H1 (cell line): Measurements from ENCODE around the gene PILRB. TPM values are rescaled to one million over a fixed set of nuclear protein-coding genes. Genes with fewer than 3 reads are reported as not detected.

ENCODE experiments used
- CTCF ChIA-PET: fragments of 300-600 bp; sonication (Branson Sonifier 250); formaldehyde crosslinking; loops from one replicate; lab custom pipeline; 2021; ENCODE audit not compliant: partially characterized antibody; lab: Charles Lee
- POLR2A ChIA-PET: fragments of 300-600 bp; sonication (Branson Sonifier 250); formaldehyde crosslinking; loops from one replicate; lab custom pipeline; 2021; ENCODE audit warnings: inconsistent platforms; ENCODE audit not compliant: partially characterized antibody; lab: Charles Lee
- DNase-seq, 2 experiments: peaks; one replicate each; pipeline versions ENCODE4 v3.0.0 to v3.0.0-alpha.2; 2010 to 2022; ENCODE audit warnings: low spot score in 2 of 2, low read depth in 1 of 2, mixed read lengths in 1 of 2
- FAIRE-seq: peaks from 2 replicates; lab custom pipeline; 2011; peaks lifted over from hg19 to GRCh38; lab: Jason Lieb, UNC
- H2AFZ ChIP-seq: 2 replicates; pipeline ENCODE4 v1.8.1; 2012; ENCODE audit warnings: low read length, inconsistent platforms
- H2AK5ac ChIP-seq: 2 replicates; pipeline ENCODE4 v1.6.1; 2013; ENCODE audit warnings: low read depth, low read length
- H2BK120ac ChIP-seq: replicated peaks from 2 replicates; pipeline ENCODE3; 2013; ENCODE audit warnings: low read depth, low read length, inconsistent platforms
- H2BK12ac ChIP-seq: 2 replicates; pipeline ENCODE4 v1.6.1; 2013; ENCODE audit warnings: low read depth, low read length
- H2BK15ac ChIP-seq: 2 replicates; pipeline ENCODE4 v1.6.1; 2013; ENCODE audit warnings: low read length
- H2BK20ac ChIP-seq: 2 replicates; pipeline ENCODE4 v1.6.1; 2013; ENCODE audit warnings: low read length
- H2BK5ac ChIP-seq: 2 replicates; pipeline ENCODE4 v1.6.1; 2013; ENCODE audit warnings: low read depth, low read length
- H3K14ac ChIP-seq: 2 replicates; pipeline ENCODE4 v1.6.1; 2013; ENCODE audit warnings: inconsistent platforms; ENCODE audit not compliant: insufficient read length
- H3K18ac ChIP-seq: 2 replicates; pipeline ENCODE4 v1.6.1; 2013; ENCODE audit warnings: low read length; ENCODE audit errors: extremely low read depth
- H3K23ac ChIP-seq: 2 replicates; pipeline ENCODE4 v1.6.1; 2013; ENCODE audit warnings: inconsistent platforms; ENCODE audit not compliant: insufficient read length
- H3K23me2 ChIP-seq: 2 replicates; pipeline ENCODE4 v1.6.1; 2013; ENCODE audit warnings: low read depth, low read length
- H3K27ac ChIP-seq: 2 replicates; pipeline ENCODE4 v1.6.1; 2011; ENCODE audit warnings: low read depth, low read length, inconsistent platforms
- H3K27me3 ChIP-seq, 4 experiments: replicated peaks in 1 of 4; 1 replicate in 1 of 4; 2 replicates in 3 of 4; pipeline versions ENCODE4 v1.6.1 to v1.8.1; 2011 to 2013; ENCODE audit warnings: low read length in 3 of 4, mild to moderate bottlenecking in 3 of 4, inconsistent platforms in 2 of 4, mixed read lengths in 2 of 4, moderate library complexity in 1 of 4; ENCODE audit not compliant: control insufficient read depth in 3 of 4, insufficient read depth in 3 of 4; ENCODE audit errors: extremely low read depth in 1 of 4
- H3K36me3 ChIP-seq, 4 experiments: 2 replicates each; pipeline versions ENCODE4 v1.6.1 to v1.8.1; 2011 to 2013; ENCODE audit warnings: mild to moderate bottlenecking in 4 of 4, low read length in 3 of 4, moderate library complexity in 2 of 4, control low read depth in 1 of 4, inconsistent platforms in 1 of 4; ENCODE audit not compliant: insufficient read depth in 4 of 4, control insufficient read depth in 2 of 4
- H3K4ac ChIP-seq: replicated peaks from 2 replicates; pipeline ENCODE3; 2013; ENCODE audit warnings: low read length, low read depth, mixed read lengths, inconsistent platforms; ENCODE audit not compliant: insufficient read length
- H3K4me1 ChIP-seq, 4 experiments: replicated peaks in 1 of 4; 1 replicate in 1 of 4; 2 replicates in 3 of 4; pipeline versions ENCODE4 v1.6.1 to v1.8.1; 2011 to 2013; ENCODE audit warnings: low read length in 3 of 4, inconsistent platforms in 2 of 4, mixed read lengths in 1 of 4; ENCODE audit not compliant: insufficient read depth in 4 of 4, control insufficient read depth in 3 of 4
- H3K4me2 ChIP-seq, 2 experiments: 2 replicates each; pipeline versions ENCODE4 v1.6.1 to v1.8.1; 2011 to 2013; ENCODE audit warnings: low read depth in 2 of 2, low read length in 2 of 2, control low read depth in 1 of 2, inconsistent platforms in 1 of 2, mild to moderate bottlenecking in 1 of 2; ENCODE audit not compliant: insufficient read depth in 1 of 2
- H3K4me3 ChIP-seq, 4 experiments: fragments of 200-600, 300-600 bp in 1 of 4; sonication (generic), shearing (Covaris generic), sonication (Bioruptor Twin) in 1 of 4; 2 replicates each; pipeline versions ENCODE4 v1.5.1 to v1.8.1; 2011 to 2016; ENCODE audit warnings: low read length in 4 of 4, low read depth in 3 of 4, control low read depth in 2 of 4, inconsistent platforms in 2 of 4, mild to moderate bottlenecking in 2 of 4, mixed read lengths in 1 of 4, moderate library complexity in 1 of 4; ENCODE audit not compliant: insufficient read depth in 2 of 4; ENCODE audit errors: extremely low read depth in 1 of 4
- H3K56ac ChIP-seq: replicated peaks from 2 replicates; pipeline ENCODE3; 2013; ENCODE audit warnings: low read depth, mild to moderate bottlenecking, mixed read lengths, low read length, inconsistent platforms; ENCODE audit not compliant: insufficient read length
- H3K79me1 ChIP-seq: 2 replicates; pipeline ENCODE4 v1.6.1; 2013; ENCODE audit warnings: low read depth, low read length, control low read depth
- H3K79me2 ChIP-seq, 2 experiments: 2 replicates each; pipeline versions ENCODE4 v1.6.1 to v1.8.1; 2012 to 2013; ENCODE audit warnings: low read length in 2 of 2, mild to moderate bottlenecking in 2 of 2, inconsistent platforms in 1 of 2; ENCODE audit not compliant: insufficient read depth in 2 of 2, control insufficient read depth in 1 of 2
- H3K9ac ChIP-seq, 4 experiments: replicated peaks in 1 of 4; 1 replicate in 1 of 4; 2 replicates in 3 of 4; pipeline versions ENCODE4 v1.6.1 to v1.8.1; 2011 to 2013; ENCODE audit warnings: low read depth in 3 of 4, low read length in 3 of 4, control low read depth in 2 of 4, mild to moderate bottlenecking in 2 of 4, moderate library complexity in 2 of 4, inconsistent platforms in 1 of 4; ENCODE audit errors: extremely low read depth in 1 of 4
- H3K9me3 ChIP-seq, 2 experiments: 2 replicates each; pipeline versions ENCODE4 v1.6.1 to v1.8.1; 2012 to 2013; ENCODE audit warnings: mild to moderate bottlenecking in 2 of 2, moderate library complexity in 2 of 2, control low read depth in 1 of 2, inconsistent platforms in 1 of 2, low read depth in 1 of 2, low read length in 1 of 2, mixed read lengths in 1 of 2; ENCODE audit not compliant: insufficient read depth in 2 of 2
- H4K20me1 ChIP-seq, 2 experiments: replicated peaks in 1 of 2; 2 replicates each; pipeline versions ENCODE3 to v1.8.1; 2011 to 2013; ENCODE audit warnings: inconsistent platforms in 2 of 2, low read length in 2 of 2, mild to moderate bottlenecking in 1 of 2; ENCODE audit not compliant: insufficient read depth in 2 of 2, control insufficient read depth in 1 of 2
- H4K5ac ChIP-seq: 2 replicates; pipeline ENCODE4 v1.6.1; 2013; ENCODE audit warnings: low read length, low read depth, mixed read lengths, inconsistent platforms; ENCODE audit not compliant: insufficient read length
- H4K8ac ChIP-seq: 2 replicates; pipeline ENCODE4 v1.8.0; 2013; ENCODE audit warnings: mild to moderate bottlenecking, moderate library complexity, low read length, inconsistent platforms; ENCODE audit not compliant: insufficient read depth; ENCODE audit errors: extremely low read depth
- H4K91ac ChIP-seq: replicated peaks from 2 replicates; pipeline ENCODE3; 2013; ENCODE audit warnings: low read length, mixed read lengths, inconsistent platforms; ENCODE audit not compliant: insufficient read length
- CTBP2 ChIP-seq: IDR thresholded peaks from 2 replicates; pipeline ENCODE4 v1.7.0; 2011; ENCODE audit warnings: borderline replicate concordance, mild to moderate bottlenecking, moderate library complexity, mixed read lengths, low read length; ENCODE audit not compliant: insufficient read depth, insufficient read length
- EGR1 ChIP-seq: IDR thresholded peaks from 2 replicates; pipeline ENCODE4 v1.6.1; 2011; ENCODE audit warnings: low read depth, low read length, borderline replicate concordance
- KDM1A ChIP-seq: fragments of 200-600, 300-600 bp; sonication (generic); IDR thresholded peaks from 2 replicates; pipeline ENCODE4 v1.7.1; 2016; ENCODE audit warnings: mild to moderate bottlenecking, low read length, borderline replicate concordance
- KDM4A ChIP-seq: IDR thresholded peaks from one replicate; pipeline ENCODE4 v1.7.1; 2012; ENCODE audit warnings: low read depth, mild to moderate bottlenecking, moderate library complexity, low read length, inconsistent platforms; ENCODE audit not compliant: severe bottlenecking
- SP1 ChIP-seq: IDR thresholded peaks from 2 replicates; pipeline ENCODE4 v1.6.1; 2011; ENCODE audit warnings: low read depth, low read length
- TAF7 ChIP-seq: optimal IDR thresholded peaks from 2 replicates; pipeline ENCODE3; 2011; ENCODE audit warnings: low read depth, mild to moderate bottlenecking, inconsistent platforms, low read length, moderate library complexity, borderline replicate concordance
- TCF12 ChIP-seq: IDR thresholded peaks from 2 replicates; pipeline ENCODE4 v1.6.1; 2011; ENCODE audit warnings: low read depth, mild to moderate bottlenecking, low read length
- WGBS, 2 experiments: shearing (Covaris generic) in 1 of 2; methylation state at CpG; one replicate each; pipeline versions ENCODE4 v1.1.6 to v1.1.7; 2013 to 2015; ENCODE audit warnings: low lambda C conversion rate in 2 of 2, mixed read lengths in 2 of 2, inconsistent platforms in 1 of 2, low coverage in 1 of 2, missing lambda C conversion rate in 1 of 2; ENCODE audit not compliant: insufficient replicate concordance in 2 of 2, insufficient coverage in 1 of 2, insufficient read length in 1 of 2; ENCODE audit errors: extremely low coverage in 1 of 2, missing lambda C conversion rate in 1 of 2; 5-methylcytosine and 5-hydroxymethylcytosine counted together
- polyA plus RNA-seq, 7 experiments: library from polyadenylated mRNA; depleted of rRNA in 3 of 7; stranded (reverse) in 5 of 7; unstranded in 2 of 7; fragments of >200 nt in 5 of 7; fragments of 200-250 nt in 2 of 7; gene quantifications; 1 replicate in 5 of 7; 2 replicates in 1 of 7; 4 replicates in 1 of 7; pipeline versions ENCODE4 v1.2.1 to v1.2.3, GENCODE V29; 2011 to 2013; ENCODE audit warnings: missing spikeins in 2 of 7, mixed read lengths in 2 of 7
- total RNA-seq: library from RNA; stranded (reverse); fragmentation: NEBNext Ultra II Directional; extraction: Animal tissue kit (Norgen Biotek cat#: 25700); gene quantifications from 2 replicates; pipeline ENCODE4 v1.2.1, GENCODE V29; 2021
- TF ChIP-seq, protein P1 (sequence below): IDR thresholded peaks from 2 replicates; pipeline ENCODE4 v1.6.1; 2012; ENCODE audit warnings: inconsistent platforms
- TF ChIP-seq, protein P2 (sequence below): IDR thresholded peaks from 2 replicates; pipeline ENCODE4 v1.6.1; 2012; ENCODE audit warnings: low read length, inconsistent platforms

The PILRB gene
- total and polyA plus RNA-seq, 2 of the 8 experiments (the other 6 are each of a cell fraction or from before 2014, with no cell fraction given) = 32.2 to 49.9 TPM

DNA sequence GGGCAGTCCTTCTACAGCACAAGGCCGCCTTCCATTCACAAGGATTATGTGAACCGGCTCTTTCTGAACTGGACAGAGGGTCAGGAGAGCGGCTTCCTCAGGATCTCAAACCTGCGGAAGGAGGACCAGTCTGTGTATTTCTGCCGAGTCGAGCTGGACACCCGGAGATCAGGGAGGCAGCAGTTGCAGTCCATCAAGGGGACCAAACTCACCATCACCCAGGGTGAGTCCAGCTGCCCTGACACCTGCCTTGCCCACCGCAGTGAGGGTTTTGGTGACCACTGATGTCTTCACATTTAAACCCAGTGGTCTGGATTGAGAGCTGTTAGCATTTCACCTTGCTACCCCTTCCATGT is 918 bp downstream of the PILRB start:
- no peaks in the 10 kb centered on the region for H3K4me1 ChIP-seq
- no peak overlapping the region for H3K14ac ChIP-seq
- H4K5ac ChIP-seq = no peak overlapping the region
- H3K36me3 ChIP-seq = peaks cover 31 to 74% (median 55%) of the 10 kb centered on the region in 4 experiments
- no peak overlapping the region for H2BK15ac ChIP-seq
- H4K8ac ChIP-seq = no peak overlapping the region
- no peak overlapping the region for H2AK5ac ChIP-seq
- no peaks in the 10 kb centered on the region for H3K27me3 ChIP-seq
- no peak overlapping the region for H2BK120ac ChIP-seq
- H3K18ac ChIP-seq = no peak overlapping the region
- no peak overlapping the region for H3K4me3 ChIP-seq
- no peak overlapping the region for H2BK5ac ChIP-seq
- peaks cover 2 to 7% of the 10 kb centered on the region in 2 experiments for H4K20me1 ChIP-seq
- no peaks in the 10 kb centered on the region for H3K23me2 ChIP-seq
- H2AFZ ChIP-seq = no peak overlapping the region
- no peak overlapping the region for H3K9ac ChIP-seq
- H3K9me3 ChIP-seq = no peaks in the 10 kb centered on the region
- FAIRE-seq (no peak), DNase-seq (no peak)
- no peaks in the 10 kb centered on the region for H3K79me2 ChIP-seq
- H3K4ac ChIP-seq = no peak overlapping the region
- H3K27ac ChIP-seq = no peak overlapping the region
- no peak overlapping the region for H3K23ac ChIP-seq
- no peak overlapping the region for H3K4me2 ChIP-seq
- ChIA-PET CTCF (interaction anchor here (1.3 to 2.3 kb wide), 4 partner anchors 42 to 98 kb away, joined by 3 to 14 read pairs (median 4); no protein-coding TSS in a partner anchor), POLR2A (interaction anchor here (1.1 to 2.3 kb wide), 5 partner anchors 10 to 203 kb away, joined by 3 to 12 read pairs (median 4); partner anchors contain the start of genes MEPCE and ZCWPW1)
- H4K91ac ChIP-seq = no peak overlapping the region
- WGBS, 2 experiments = 97% methylated on average over 5 of the region's 8 CpGs; no CpG with 5 or more reads in 1 of the 2 experiments
- H3K79me1 ChIP-seq = no peaks in the 10 kb centered on the region
- H2BK12ac ChIP-seq = no peak overlapping the region
- no peak overlapping the region for H2BK20ac ChIP-seq
- no peak overlapping the region for H3K56ac ChIP-seq
- TF ChIP-seq KDM1A = no peak
- TF ChIP-seq, protein P1, sequence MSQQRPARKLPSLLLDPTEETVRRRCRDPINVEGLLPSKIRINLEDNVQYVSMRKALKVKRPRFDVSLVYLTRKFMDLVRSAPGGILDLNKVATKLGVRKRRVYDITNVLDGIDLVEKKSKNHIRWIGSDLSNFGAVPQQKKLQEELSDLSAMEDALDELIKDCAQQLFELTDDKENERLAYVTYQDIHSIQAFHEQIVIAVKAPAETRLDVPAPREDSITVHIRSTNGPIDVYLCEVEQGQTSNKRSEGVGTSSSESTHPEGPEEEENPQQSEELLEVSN = no peak
- TF ChIP-seq SP1 = no peak
- no peak for TF ChIP-seq TCF12
- TF ChIP-seq EGR1 = no peak
- TF ChIP-seq, protein P2, sequence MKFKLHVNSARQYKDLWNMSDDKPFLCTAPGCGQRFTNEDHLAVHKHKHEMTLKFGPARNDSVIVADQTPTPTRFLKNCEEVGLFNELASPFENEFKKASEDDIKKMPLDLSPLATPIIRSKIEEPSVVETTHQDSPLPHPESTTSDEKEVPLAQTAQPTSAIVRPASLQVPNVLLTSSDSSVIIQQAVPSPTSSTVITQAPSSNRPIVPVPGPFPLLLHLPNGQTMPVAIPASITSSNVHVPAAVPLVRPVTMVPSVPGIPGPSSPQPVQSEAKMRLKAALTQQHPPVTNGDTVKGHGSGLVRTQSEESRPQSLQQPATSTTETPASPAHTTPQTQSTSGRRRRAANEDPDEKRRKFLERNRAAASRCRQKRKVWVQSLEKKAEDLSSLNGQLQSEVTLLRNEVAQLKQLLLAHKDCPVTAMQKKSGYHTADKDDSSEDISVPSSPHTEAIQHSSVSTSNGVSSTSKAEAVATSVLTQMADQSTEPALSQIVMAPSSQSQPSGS = no peak
- TF ChIP-seq CTBP2 = no peak
- no peak for TF ChIP-seq TAF7
- TF ChIP-seq KDM4A = no peak
